ENCODE results near the gene APOBEC4. TPM values are rescaled to one million over a fixed set of nuclear protein-coding genes. Genes with fewer than 3 reads are reported as not detected.

The APOBEC4 gene
- total and polyA plus RNA-seq, 2 of the 8 experiments (the other 6 are each of a cell fraction or from before 2014, with no cell fraction given), result not detected

- no peak for TF ChIP-seq ATF2 (IDR thresholded peaks at IDR 0.05; ENCODE audit: low read length)
- TF ChIP-seq GTF2F1 (IDR thresholded peaks at IDR 0.05; ENCODE audit: borderline replicate concordance, low read depth, low read length), result no peak
Measured at GRCh38 chr1:183687546-183688304, 34.6 kb upstream of the APOBEC4 start (continued).
